Measurements from ENCODE around the gene APOBEC3B.
A peak's percentile ranks its signal among the peaks of the same experiment; 100 is the strongest.
"Not testable (repeated sequence)": the region's sequence is repeated elsewhere in the genome, so short reads cannot be mapped to it uniquely, and the experiment has no call there.

The APOBEC3B gene

GRCh38 chr22:38981992-38982927 lies at the start of gene APOBEC3B:
TSS of gene APOBEC3B (plus strand) at chr22:38982347. CDS start at chr22:38982454, 107 bp downstream.
- DNase-seq: peak; percentile 63

GRCh38 chr22:38935023-38935422 lies 47.1 kb upstream of the APOBEC3B start:
- no peak for DNase-seq

GRCh38 chr22:38935616-38936015 lies 46.5 kb upstream of the APOBEC3B start:
- DNase-seq: no peak

GRCh38 chr22:38936562-38936961 lies 45.6 kb upstream of the APOBEC3B start:
- no peak for DNase-seq

- DNase-seq: no peak
Observed at GRCh38 chr22:38937036-38937435, 45.1 kb upstream of the APOBEC3B start.

GRCh38 chr22:38937541-38937940 lies 44.6 kb upstream of the APOBEC3B start:
- no peak for DNase-seq

GRCh38 chr22:38938221-38938620 lies 43.9 kb upstream of the APOBEC3B start:
- no peak for DNase-seq

- no peak for DNase-seq
Observed at GRCh38 chr22:38938925-38939324, 43.2 kb upstream of the APOBEC3B start.

GRCh38 chr22:38940811-38941384 lies 41.2 kb upstream of the APOBEC3B start:
- no peak for DNase-seq

GRCh38 chr22:38941488-38941987 lies 40.6 kb upstream of the APOBEC3B start:
- DNase-seq: peak; percentile 31

- no peak for DNase-seq
Observed at GRCh38 chr22:38942702-38943101, 39.4 kb upstream of the APOBEC3B start.

GRCh38 chr22:38943201-38943600 lies 38.9 kb upstream of the APOBEC3B start:
- DNase-seq: no peak

GRCh38 chr22:38943882-38944281 lies 38.3 kb upstream of the APOBEC3B start:
- no peak for DNase-seq

- DNase-seq: no peak
Observed at GRCh38 chr22:38944653-38945052, 37.5 kb upstream of the APOBEC3B start.

- not testable (repeated sequence) for DNase-seq
Observed at GRCh38 chr22:38945706-38946338, 36.3 kb upstream of the APOBEC3B start.

- DNase-seq: no peak
Observed at GRCh38 chr22:38946771-38947170, 35.4 kb upstream of the APOBEC3B start.

GRCh38 chr22:38947321-38948140 lies 34.6 kb upstream of the APOBEC3B start:
- no peak for DNase-seq

- DNase-seq: no peak
Observed at GRCh38 chr22:38948181-38948940, 33.8 kb upstream of the APOBEC3B start.

- no peak for DNase-seq
Observed at GRCh38 chr22:38949889-38950405, 32.2 kb upstream of the APOBEC3B start.

GRCh38 chr22:38950527-38951295 lies 31.4 kb upstream of the APOBEC3B start:
- no peak for DNase-seq

- no peak for DNase-seq
Observed at GRCh38 chr22:38951734-38952133, 30.4 kb upstream of the APOBEC3B start.

Measured in CD4-positive, alpha-beta T cell treated with Interleukin-17A for 4 hours (primary cell).